SK-N-MC (cell line): ENCODE data around the gene SLC12A9.

ENCODE experiments used
- EZH2 ChIP-seq: fragments of 200-600 bp; sonication (generic); IDR thresholded peaks from one replicate; pipeline ENCODE4 v1.6.1; 2017; ENCODE audit warnings: antibody characterized with exemption
- POLR2AphosphoS5 ChIP-seq: IDR thresholded peaks from 2 replicates; pipeline ENCODE4 v1.6.1; 2012; ENCODE audit warnings: mild to moderate bottlenecking, low read depth, low read length, borderline replicate concordance

GRCh38 chr7:100895701-100895955 is 43.1 kb downstream of the SLC12A9 start, which contains the start of gene ACHE:
- TF ChIP-seq POLR2AphosphoS5 (no peak), EZH2 (no peak)
